ENCODE results near the gene METTL1. TPM values are rescaled to one million over a fixed set of nuclear protein-coding genes. Genes with fewer than 3 reads are reported as not detected.

The METTL1 gene
- total RNA-seq, 1 experiment from 2014 or later: 17.9 TPM

GRCh38 chr12:57817261-57817989 is 45.5 kb upstream of the METTL1 start:
- ChIA-PET POLR2A (ENCODE audit: unreplicated experiment) (interaction anchor here (0.7 kb wide), 2 partner anchors 42 to 91 kb away, joined by 3 to 4 read pairs; no protein-coding TSS in a partner anchor), CTCF (no interaction called here)
- no TSS peak for BruUV-seq (replicated peaks)
- Histone ChIP-seq H3K36me3 (ENCODE audit: low read depth) (no peaks in the 10 kb centered on the region), H3F3A (ENCODE audit: insufficient read depth, low read depth) (peaks cover 12% of the 10 kb centered on the region; the same call in 1 of the 2 replicates), H3K79me2 (ENCODE audit: low read depth) (no peaks in the 10 kb centered on the region), H3K9me2 (ENCODE audit: insufficient read depth) (no peaks in the 10 kb centered on the region), H3K27ac (no peak overlapping the region), H3K4me1 (replicated peaks; ENCODE audit: insufficient read depth) (no peaks in the 10 kb centered on the region), H3K4me3 (no peak overlapping the region), H3K27me3 (ENCODE audit: insufficient read depth, low read depth) (no peaks in the 10 kb centered on the region), H4K20me1 (ENCODE audit: insufficient read depth) (no peaks in the 10 kb centered on the region), H2AFZ (no peak overlapping the region), H3K4me2 (no peak overlapping the region), H3K9me3 (ENCODE audit: insufficient read depth, low read depth) (no peaks in the 10 kb centered on the region)
- TF ChIP-seq CTCF (conservative IDR thresholded peaks at IDR 0.05) (no peak), EZH2 (IDR thresholded peaks at IDR 0.05; ENCODE audit: low read depth) (no peak)
- no peak for DNase-seq
- intact Hi-C loops (cut with micrococcal nuclease; ENCODE audit: unreplicated experiment): no loop called here

- Histone ChIP-seq H3K27ac (no peak overlapping the region), H3K9me3 (ENCODE audit: insufficient read depth, low read depth) (no peaks in the 10 kb centered on the region), H3K9me2 (ENCODE audit: insufficient read depth) (no peaks in the 10 kb centered on the region), H3F3A (ENCODE audit: insufficient read depth, low read depth) (peaks cover 12% of the 10 kb centered on the region; the same call in 1 of the 2 replicates), H3K4me1 (replicated peaks; ENCODE audit: insufficient read depth) (no peaks in the 10 kb centered on the region), H4K20me1 (ENCODE audit: insufficient read depth) (no peaks in the 10 kb centered on the region), H3K4me3 (no peak overlapping the region), H3K36me3 (ENCODE audit: low read depth) (no peaks in the 10 kb centered on the region), H2AFZ (no peak overlapping the region), H3K4me2 (no peak overlapping the region), H3K79me2 (ENCODE audit: low read depth) (no peaks in the 10 kb centered on the region), H3K27me3 (ENCODE audit: insufficient read depth, low read depth) (no peaks in the 10 kb centered on the region)
- CTCF ChIA-PET: no interaction called here
- DNase-seq: no peak
- TF ChIP-seq CTCF (conservative IDR thresholded peaks at IDR 0.05): no peak
- TF ChIP-seq EZH2 (IDR thresholded peaks at IDR 0.05; ENCODE audit: low read depth): no peak
- intact Hi-C loops (cut with micrococcal nuclease; ENCODE audit: unreplicated experiment): no loop called here
- POLR2A ChIA-PET (ENCODE audit: unreplicated experiment): interaction anchor here (0.7 kb wide), 2 partner anchors 41 to 90 kb away, joined by 3 to 4 read pairs; no protein-coding TSS in a partner anchor
- BruUV-seq (replicated peaks): no TSS peak
Measured at GRCh38 chr12:57816855-57817151, 44.9 kb upstream of the METTL1 start.

GRCh38 chr12:57816001-57816854 is 44.3 kb upstream of the METTL1 start:
- H3K9me2 ChIP-seq (ENCODE audit: insufficient read depth): no peaks in the 10 kb centered on the region
- H3K4me2 ChIP-seq: no peak overlapping the region
- no peak for TF ChIP-seq CTCF (conservative IDR thresholded peaks at IDR 0.05)
- no peak for TF ChIP-seq EZH2 (IDR thresholded peaks at IDR 0.05; ENCODE audit: low read depth)
- peaks cover 12% of the 10 kb centered on the region; the same call in 1 of the 2 replicates for H3F3A ChIP-seq (ENCODE audit: insufficient read depth, low read depth)
- no peaks in the 10 kb centered on the region for H4K20me1 ChIP-seq (ENCODE audit: insufficient read depth)
- H2AFZ ChIP-seq: no peak overlapping the region
- BruUV-seq (replicated peaks): no TSS peak
- ChIA-PET POLR2A (ENCODE audit: unreplicated experiment) (interaction anchor here (0.7 kb wide), 1 partner anchor 90 kb away, joined by 3 read pairs; no protein-coding TSS in a partner anchor), CTCF (no interaction called here)
- DNase-seq: no peak
- no peaks in the 10 kb centered on the region for H3K4me1 ChIP-seq (replicated peaks; ENCODE audit: insufficient read depth)
- H3K27me3 ChIP-seq (ENCODE audit: insufficient read depth, low read depth): no peaks in the 10 kb centered on the region
- intact Hi-C loops (cut with micrococcal nuclease; ENCODE audit: unreplicated experiment): no loop called here
- no peaks in the 10 kb centered on the region for H3K36me3 ChIP-seq (ENCODE audit: low read depth)
- H3K4me3 ChIP-seq: no peak overlapping the region
- H3K27ac ChIP-seq: no peak overlapping the region
- H3K79me2 ChIP-seq (ENCODE audit: low read depth): no peaks in the 10 kb centered on the region
- no peaks in the 10 kb centered on the region for H3K9me3 ChIP-seq (ENCODE audit: insufficient read depth, low read depth)

All from PC-9 (cell line).